ENCODE data around the gene RAB43.
"Not testable (repeated sequence)": the region's sequence is repeated elsewhere in the genome, so short reads cannot be mapped to it uniquely, and the experiment has no call there.

Gene RAB43

DNA sequence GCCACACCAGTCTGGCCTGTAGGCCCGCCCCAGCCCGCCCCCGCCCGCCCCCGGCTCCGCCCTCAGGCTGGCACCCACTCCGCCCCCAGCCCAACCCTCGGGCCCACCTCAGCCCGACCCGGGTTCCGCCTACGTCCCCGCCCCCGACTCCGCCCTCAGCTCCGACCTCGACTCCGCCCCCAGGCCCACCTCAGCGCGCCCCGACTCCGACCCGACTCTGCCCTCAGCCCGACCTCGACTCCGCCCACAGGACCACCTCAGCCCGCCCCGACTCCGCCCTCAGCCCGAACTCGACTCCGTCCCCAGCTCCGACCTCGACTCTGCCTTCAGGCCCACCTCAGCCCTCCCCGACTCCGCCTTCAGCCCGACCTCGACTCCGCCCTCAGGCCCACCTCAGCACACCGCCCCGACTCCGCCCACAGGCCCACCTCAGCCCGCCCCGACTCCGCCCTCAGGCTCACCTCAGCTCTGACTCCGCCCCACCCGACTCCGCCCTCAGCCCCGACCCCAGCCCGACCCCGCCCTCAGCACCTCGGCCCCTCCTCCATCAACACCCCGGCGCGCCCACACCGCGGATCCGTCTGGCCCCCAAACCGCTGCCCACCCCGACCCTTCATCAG lies at the start of gene RAB43:
TSS of gene RAB43 (minus strand) at position 13 of the 620 bp plus-strand sequence. CDS start 315 bp downstream, outside the sequence.
- DNase-seq (ENCODE audit: low spot score): peak; percentile 96

DNA sequence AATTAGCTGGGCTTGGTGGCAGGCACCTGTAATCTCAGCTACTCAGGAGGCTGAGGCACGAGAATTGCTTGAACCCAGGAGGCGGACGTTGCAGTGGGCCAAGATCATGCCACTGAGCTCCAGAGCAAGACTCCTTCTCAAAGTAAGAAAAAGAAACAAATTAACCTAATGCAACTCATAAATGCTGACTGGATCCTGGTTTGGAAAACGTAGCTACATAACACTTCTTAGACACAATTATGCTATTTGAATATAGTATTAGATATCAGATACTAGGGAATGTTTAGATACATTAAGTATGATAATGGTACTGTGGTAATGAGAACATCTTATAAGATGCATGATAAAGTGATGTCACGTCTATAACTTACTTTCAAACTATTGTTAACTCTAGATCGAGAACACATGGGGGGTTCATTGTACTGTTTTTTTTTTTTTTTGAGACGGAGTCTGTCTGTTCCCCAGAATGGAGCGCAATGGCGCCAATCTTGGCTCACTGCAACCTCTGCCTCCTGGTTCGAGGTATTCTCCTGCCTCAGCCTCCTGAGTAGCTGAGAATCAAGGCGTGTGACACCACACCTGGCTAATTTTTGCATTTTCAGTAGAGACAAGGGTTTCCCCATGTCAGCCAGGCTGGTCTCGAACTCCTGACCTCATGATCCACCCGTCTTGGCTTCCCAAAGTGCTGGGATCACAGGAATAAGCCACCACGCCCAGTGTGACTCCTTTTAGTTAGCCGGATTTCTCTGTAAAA lies 45.2 kb upstream of the RAB43 start:
- DNase-seq (ENCODE audit: low spot score): no peak

DNA sequence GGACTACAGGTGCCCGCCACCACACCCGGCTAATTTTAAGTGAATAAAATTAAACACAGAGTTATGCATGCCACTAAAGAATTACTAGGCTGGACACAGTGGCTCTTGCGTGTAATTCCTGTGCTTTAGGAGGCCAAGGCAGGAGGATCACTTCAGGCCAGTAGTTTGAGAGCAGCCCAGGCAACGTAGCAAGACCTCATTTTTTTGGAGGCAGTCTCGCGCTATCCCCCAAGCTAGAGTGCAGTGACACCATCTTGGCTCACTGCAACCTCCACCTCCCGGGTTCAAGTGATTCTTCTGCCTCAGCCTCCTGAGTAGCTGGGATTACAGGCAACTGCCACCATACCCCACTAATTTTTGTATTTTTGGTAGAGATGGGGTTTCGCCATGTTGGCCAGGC lies 44.0 kb upstream of the RAB43 start:
- not testable (repeated sequence) for DNase-seq (ENCODE audit: low spot score)

DNA sequence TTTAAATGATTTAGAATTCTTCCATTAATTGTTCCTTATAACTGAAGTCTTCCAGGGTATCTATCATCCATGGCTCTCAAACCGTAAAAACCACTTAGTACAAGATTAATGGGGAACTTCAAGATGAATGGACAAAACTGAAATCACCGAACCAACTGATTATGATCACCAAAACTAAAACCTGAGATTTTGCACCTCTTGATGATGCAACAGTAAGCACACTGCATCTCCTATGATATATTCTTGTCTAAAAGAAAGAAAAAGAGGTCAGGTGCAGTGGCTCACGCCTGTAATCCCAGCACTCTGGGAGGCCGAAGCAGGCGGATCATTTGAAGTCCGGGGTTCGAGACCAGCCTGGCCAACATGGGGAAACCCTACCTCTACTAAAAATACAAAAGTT lies 42.9 kb upstream of the RAB43 start:
- DNase-seq (ENCODE audit: low spot score): no peak

DNA sequence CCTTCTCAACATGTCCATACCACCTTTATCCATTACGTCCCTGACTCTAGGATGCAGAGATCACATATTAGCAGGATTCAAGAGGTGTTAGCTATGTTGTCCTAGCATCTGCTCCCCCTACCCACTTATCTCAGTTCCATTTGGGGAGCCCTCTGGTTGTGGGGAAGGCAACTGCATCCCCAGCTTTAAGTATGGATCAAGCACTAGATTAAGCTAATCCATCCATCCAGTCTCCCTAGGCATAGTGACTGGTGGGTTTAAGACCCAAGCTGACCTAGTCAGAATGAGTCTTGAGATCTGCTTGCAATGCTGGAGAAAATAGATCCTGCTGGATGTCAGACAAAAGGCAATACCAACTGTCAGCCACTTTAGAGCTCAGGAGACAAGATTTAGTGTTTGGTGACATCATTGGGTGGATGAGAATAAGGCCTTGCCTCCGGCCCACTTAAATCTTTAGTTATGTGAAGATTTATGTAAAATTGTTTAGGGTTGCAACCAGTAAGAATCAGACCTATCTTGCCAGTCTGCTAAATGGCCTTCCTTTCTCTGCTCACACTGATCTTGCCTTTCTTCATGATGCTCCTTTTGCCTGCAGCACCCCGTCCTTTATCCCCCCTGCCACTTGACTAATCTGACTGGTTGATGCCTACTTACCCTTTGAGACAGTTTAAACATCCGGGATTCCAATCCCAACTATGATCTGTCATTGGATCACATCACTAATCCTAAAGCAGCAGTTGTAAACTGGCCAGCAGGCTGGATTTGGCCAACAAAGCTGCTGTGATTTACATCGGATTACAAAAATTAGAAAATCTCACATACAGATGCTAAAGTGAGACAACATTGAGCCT lies 41.4 kb upstream of the RAB43 start:
- DNase-seq (ENCODE audit: low spot score): peak; percentile 61

DNA sequence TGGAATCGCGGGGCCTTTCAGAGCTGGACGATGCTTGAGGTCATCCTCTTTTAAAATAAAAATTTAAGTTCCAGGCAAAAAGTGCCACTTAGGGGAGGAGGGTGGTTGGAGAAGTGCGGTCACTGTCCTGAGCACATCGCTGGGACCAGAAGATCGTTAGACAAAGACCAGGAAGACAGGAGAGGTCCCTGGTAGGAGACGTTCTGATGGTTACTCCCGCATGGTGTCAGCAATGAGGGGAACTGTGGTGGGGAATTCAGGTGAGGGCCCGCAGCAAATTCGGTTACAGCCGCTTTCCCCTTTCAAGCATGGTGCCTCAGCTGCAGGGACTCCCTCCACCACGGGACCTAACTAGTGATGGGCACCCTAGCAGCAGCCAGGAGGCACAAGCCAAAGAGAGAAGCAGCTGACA lies 40.3 kb upstream of the RAB43 start:
- DNase-seq (ENCODE audit: low spot score): no peak

DNA sequence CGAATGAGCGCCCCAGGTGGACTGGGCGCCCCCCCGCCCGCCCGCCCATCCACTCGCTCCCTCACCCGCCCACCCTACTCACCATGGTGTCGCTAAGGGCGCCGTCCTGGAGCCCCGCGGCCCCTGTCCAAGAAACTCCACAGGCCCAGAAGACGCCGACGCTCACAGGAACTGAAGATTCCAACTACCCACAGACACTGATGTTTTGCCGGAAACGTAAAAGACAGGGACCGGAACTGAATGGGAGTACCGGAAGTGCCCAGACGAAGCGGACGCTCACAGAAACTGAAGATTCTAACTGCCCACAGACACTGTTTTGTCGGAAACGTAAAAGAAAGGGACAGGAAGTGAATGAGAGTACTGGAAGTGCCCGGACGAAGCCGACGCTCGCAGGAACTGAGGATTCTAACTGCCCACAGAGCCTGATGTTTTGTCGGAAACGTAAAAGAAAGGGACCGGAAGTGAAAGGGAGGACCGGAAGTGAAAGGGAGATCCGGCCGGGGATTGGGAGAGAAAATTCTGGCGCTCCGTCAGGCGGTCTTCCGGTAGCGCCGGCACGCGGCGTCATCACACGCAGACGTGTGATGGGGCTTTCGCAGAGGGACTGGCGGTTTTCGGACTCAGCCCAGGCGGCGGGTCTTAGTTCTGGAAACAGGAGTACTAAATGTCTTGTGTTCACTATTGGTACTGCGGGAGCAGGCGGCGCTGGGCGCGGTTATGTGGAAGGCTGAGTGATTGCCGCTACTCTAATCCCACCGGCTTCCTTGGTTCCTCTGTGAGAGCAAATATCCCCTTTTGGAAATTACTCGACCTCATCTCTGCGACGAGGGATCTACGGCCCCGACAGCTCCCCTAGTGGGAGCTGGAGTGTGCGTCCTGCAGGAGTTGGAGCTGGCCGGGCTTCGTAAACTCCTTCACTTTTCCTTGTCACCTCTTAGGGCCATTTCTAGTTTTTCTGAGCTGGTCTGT lies 39.6 kb upstream of the RAB43 start, which contains the start of gene ISY1:
TSS of gene ISY1 (minus strand) at position 173 of the 969 bp plus-strand sequence. CDS start at position 85, 88 bp downstream.
- DNase-seq (ENCODE audit: low spot score): peak; percentile 91

DNA sequence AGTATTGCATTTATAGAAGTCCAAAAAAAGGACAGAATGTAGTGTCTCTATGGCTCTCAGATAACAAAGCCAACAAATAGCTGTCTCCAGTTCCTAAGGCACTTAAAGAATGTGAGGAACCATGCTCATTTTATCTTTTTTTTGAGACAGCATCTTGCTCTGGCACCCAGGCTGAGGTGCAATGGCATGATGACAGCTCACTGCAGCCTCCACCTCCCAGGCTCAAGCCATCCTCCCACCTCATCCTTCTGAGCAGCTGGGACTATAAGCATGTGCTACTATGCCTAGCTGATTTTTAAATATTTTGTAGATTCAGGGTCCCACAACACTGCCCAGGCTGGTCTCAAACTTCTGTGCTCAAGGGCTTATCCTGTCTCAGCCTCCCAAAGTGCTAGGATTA lies 23.2 kb upstream of the RAB43 start:
- DNase-seq (ENCODE audit: low spot score): no peak

DNA sequence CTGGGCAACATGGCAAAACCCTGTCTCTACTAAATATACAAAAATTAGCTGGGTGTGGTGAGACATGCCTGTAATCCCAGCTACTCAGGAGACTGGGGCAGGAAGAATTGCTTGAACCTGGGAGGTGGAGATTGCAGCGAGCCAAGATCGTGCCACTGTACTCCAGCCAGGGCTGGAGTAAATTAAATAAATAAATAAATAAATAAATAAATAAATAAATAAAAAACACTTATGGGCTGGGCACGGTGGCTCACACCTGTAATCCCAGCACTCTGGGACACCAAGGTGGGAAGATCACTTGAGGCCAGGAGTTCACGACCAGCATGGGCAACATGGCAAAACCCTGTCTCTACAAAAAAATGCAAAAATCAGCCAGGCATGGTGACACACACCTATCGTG lies 19.4 kb upstream of the RAB43 start:
- DNase-seq (ENCODE audit: low spot score): not testable (repeated sequence)

DNA sequence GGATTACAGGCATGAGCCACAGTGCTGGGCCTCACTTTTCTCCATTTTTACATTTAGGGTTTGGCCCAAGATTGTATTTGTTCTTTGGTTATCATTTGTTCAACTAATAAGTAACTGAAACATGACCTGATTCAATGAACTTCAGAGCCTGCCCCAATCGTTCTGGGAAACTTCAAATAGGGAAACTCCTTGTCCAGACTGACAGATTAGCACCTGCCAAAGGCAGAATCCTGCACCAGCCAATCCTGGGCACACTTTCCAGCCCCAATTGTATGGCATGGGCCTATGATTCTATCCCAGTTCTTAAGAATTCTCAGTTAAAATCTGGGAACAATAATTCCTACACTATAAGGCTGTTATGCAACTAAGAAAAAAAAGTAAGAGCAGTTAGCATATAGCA lies 18.3 kb upstream of the RAB43 start:
- DNase-seq (ENCODE audit: low spot score): no peak

DNA sequence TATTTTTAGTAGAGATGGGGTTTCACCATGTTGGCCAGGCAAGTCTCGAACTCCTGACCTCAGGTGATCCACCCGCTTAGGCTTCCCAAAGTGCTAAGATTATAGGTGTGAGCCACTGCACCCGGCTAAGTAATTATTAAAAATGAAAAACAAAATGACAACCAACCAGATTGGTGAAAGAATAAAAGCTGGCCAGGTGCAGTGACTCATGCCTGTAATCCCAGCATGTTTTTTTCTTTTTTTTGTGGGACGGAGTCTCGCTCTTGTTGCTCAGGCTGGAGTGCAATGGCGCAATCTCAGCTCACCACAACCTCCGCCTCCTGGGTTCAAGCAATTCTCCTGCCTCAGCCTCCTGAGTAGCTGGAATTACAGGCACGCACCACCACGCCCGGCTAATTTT lies 14.7 kb upstream of the RAB43 start:
- not testable (repeated sequence) for DNase-seq (ENCODE audit: low spot score)

DNA sequence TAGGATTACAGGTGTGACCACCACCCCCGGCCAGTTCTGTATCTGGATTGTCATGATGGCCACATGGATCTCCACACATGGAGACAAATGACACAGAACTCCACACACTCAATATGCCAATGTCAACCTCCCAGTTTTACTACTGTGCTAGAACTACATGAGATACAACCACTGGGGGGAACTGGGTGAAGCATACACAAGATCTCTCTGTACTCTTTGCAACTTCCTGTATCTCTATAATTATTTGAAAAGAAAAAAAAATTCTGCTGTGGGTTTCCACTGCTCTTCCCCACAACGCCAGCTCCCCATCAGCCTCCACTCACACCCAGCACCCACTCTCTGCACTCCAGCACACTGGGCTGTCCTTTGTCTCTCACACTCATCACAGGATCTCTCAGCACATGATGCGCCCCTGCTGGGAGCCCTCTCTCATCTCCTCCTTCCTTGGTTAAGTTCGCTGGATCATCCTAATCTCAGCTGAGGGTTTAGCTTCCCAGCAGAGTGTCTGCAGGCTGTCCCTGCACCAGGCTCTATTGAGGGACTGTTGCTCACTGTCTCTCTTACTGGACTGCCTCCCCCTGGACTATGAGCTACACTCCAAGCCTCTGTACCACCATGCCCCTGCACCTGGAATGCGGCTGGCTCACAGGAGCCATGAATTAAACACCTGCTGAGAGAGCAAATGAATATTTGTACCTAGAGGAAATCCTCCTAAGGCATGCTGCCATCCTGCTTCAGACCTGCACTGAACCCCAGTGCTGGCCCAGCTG lies 10.7 kb upstream of the RAB43 start:
- no peak for DNase-seq (ENCODE audit: low spot score)

DNA sequence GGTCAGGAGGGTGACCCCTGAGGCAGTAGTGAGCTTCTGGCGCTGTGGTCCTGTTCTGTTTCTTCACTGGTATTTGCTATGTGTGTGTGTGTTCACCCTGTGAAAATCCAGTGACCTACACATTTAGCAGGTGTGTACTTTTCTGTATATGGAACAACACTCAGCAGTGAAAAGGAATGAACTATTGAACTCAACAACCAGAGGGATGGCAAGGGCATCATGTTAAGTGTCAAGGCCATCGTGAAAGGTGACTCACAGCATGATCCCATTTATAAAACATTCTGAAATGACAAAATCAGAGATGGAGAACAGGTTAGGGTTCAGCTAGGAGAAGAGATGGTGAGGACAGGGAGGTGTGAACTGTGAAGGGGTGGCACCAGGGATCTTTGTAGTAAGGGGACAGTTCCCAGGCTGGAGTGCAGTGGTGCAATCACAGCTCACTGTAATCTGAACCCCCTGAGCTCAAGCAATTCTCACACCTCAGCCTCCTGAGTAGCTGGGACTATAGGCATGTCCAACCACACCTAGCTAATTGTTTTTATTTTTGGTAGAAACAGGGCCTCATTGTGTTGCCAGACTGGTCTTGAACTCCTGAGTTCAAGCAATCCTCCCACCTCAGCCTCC lies 10.0 kb upstream of the RAB43 start:
- DNase-seq (ENCODE audit: low spot score): no peak

DNA sequence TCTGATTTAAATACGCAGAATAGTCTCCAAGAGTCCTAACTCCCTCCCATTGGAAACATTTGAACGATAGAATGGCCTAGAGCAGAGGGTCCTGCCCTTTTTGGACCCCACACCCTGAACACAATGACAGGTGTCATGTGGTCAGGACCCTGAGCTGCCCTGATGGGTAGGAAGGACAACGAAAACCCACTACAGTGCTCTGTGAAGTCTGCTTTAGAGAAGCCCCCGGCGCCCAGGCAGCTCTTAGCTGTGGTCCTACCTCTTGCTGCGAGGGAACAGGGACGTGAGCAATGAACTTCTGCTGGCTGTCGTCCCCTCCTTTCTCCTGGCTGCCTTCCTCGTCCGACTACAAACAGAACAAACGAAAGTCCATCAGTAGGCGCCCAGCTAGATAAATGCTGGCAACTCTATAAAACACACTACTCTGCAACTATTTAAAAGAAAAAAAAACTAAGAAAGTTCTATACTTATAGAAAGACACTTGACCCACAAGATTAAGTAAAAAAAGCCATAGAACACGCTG lies 8.7 kb upstream of the RAB43 start:
- no peak for DNase-seq (ENCODE audit: low spot score)

DNA sequence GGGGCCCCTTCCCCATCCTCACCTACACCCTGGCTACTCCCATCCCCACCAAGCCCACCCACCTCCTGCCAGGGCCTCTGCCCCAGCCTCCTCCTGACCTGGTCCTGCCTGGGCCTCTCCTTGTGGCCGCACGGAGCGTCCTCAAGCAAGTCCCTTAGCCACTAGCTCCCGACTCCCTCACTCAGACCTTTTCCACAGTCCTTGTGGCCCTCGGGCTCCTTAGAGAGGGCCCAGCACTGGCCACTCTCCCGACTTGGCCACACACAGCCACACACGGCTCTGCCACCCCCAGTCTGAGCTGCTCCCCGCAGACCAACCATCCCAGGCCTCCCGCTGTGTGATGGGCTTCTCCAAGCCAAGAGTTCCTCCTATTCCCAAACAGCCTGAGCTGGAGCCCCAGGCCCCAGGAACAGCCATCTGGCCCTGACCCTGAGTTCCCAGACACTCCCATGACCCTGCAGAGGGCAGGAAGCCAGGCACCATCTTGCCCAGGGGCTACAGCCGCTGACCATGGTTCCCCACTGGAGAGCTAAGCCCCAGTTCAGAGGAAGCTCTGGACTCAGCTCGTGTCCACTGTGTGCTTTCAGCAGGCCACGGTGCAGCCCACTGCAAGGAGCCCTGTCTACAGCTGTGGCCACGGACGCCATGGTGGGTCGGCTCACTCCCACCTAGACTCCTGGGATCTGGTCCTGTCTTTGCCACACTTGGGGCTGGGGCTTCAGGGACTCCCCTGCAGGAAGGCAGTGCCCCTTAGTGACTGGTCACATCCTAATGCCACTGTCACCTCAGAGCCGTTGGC lies 7.0 kb upstream of the RAB43 start:
- DNase-seq (ENCODE audit: low spot score): no peak

DNA sequence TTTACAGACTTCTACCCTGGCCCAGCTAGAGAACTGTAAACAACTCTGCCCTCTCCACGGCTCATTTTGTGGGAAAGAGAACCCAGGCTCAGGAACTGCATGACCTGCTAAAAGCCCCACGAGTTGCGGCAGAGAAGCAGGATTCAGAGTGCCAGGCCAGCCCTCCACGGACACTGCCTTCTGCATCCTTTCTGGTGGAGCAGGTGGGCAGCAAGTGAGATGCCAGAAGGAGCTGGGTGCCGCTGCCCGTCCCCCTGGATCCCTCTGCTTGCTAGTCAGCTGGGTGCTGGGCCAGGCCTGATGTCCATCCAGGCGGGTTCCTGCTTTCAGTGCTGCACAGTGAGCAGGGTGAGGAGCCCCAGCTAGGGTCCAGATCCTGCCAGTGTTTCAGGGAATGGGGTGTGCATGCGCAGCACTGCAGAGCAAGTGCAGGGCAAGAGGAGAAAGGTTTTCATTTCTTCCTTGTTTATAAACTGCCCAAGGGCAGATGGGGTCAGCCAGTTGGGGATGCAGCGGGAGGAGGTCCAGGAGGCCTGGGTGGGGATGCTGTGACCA lies 5.2 kb upstream of the RAB43 start:
- DNase-seq (ENCODE audit: low spot score): no peak

DNA sequence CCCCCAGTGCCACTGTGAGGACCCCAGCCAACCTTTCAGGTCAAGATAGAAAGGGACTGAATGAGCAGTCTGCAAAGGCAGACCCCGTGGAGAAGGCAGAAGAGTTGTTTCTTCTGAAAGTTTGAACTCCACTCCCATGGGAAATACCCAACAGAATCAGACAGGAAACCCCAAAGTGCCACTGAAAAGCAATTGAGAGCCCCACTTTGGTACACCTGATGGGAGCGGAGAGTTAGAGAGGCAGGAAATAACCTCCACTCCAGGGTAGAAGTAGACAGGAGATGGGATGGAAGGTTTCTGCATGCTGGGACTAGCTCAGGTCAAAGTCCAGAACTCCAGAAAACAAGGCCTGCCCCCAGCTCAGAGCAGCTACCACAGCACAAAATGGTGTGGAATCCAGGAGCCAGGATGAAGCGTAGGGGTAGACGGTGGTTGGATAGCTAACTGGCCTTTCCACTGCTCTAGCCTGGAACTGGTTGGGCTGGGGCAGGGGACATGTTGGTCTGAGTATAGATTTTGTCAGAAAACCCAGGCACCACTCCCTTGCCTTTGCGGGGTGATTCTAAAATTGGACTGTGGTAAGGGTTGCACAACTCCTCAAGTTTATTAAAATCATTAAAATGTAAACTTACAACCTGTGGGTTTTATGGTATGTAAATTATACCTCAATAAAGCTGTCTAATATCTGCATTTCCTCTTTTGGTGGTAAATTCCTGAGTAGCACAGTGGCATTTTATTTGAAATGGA lies 1.9 kb upstream of the RAB43 start:
- no peak for DNase-seq (ENCODE audit: low spot score)

DNA sequence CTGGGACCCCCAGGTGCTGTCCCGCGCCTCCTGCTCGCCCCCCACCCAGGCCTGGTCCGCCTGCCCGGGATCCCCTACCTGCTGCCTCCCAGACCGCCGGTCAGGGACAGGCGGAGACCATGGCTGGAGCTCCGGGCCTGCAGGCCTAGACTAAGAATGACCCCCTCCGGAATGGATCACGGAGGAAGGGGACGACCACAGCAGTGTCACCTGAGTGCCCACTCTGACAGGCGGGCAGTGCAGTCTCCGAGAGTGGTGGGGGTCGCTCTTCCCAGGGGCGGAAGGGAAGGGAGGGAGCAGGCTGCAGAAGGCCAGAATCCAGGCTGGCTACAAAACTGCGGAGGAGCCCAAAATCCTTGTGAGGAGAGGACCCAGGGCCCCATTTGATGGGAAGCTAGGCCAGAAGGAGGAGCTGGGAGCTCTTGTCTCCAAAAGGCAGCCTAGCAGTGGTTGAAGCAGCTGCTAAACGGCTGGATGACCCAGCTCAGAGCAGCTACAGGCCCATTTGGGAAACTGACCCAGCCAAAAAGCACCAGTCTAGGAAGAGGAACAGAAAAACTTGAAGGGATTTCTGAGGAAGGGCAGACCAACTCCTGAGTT lies 908 bp upstream of the RAB43 start:
- no peak for DNase-seq (ENCODE audit: low spot score)

All from D341Med (cell line).